HepG2 (cell line): Measurements from ENCODE around the gene SLC16A3. TPM values are rescaled to one million over a fixed set of nuclear protein-coding genes. Genes with fewer than 3 reads are reported as not detected.

ENCODE experiments used
- EEA1 ChIP-seq: sonication (generic); formaldehyde crosslinking; IDR thresholded peaks from 2 replicates; pipeline ENCODE4 v1.5.1; 2020; ENCODE audit warnings: mild to moderate bottlenecking, missing genetic modification reagents, borderline replicate concordance
- IRF2 ChIP-seq: IDR thresholded peaks from 2 replicates; pipeline ENCODE4 v1.6.1; 2018; ENCODE audit warnings: missing genetic modification reagents, missing compliant biosample characterization
- KAT7 ChIP-seq: IDR thresholded peaks from 2 replicates; pipeline ENCODE4 v1.6.1; 2018; ENCODE audit warnings: borderline replicate concordance, missing compliant biosample characterization
- KLF15 ChIP-seq: sonication (generic); formaldehyde crosslinking; IDR thresholded peaks from 2 replicates; pipeline ENCODE4 v1.8.1; 2023; ENCODE audit warnings: borderline replicate concordance, mild to moderate bottlenecking, inconsistent platforms, missing genetic modification reagents, mixed read lengths
- NFE2L1 ChIP-seq: sonication (generic); formaldehyde crosslinking; IDR thresholded peaks from 2 replicates; pipeline ENCODE4 v1.4.0; 2020; ENCODE audit warnings: missing genetic modification reagents, mild to moderate bottlenecking, borderline replicate concordance
- ONECUT2 ChIP-seq: sonication (generic); formaldehyde crosslinking; IDR thresholded peaks from 2 replicates; pipeline ENCODE4 v1.4.0; 2020; ENCODE audit warnings: missing genetic modification reagents
- SP4 ChIP-seq: sonication (generic); formaldehyde crosslinking; IDR thresholded peaks from 2 replicates; pipeline ENCODE4 v1.8.1; 2023; ENCODE audit warnings: mild to moderate bottlenecking, missing genetic modification reagents
- TP53 ChIP-seq: sonication (generic); formaldehyde crosslinking; conservative IDR thresholded peaks from 2 replicates; pipeline ENCODE4 v1.4.0; 2020; ENCODE audit warnings: missing genetic modification reagents
- TRIM24 ChIP-seq: sonication (generic); formaldehyde crosslinking; IDR thresholded peaks from 2 replicates; pipeline ENCODE4 v1.8.0; 2022; ENCODE audit warnings: mild to moderate bottlenecking, missing genetic modification reagents
- ZIK1 ChIP-seq: sonication (generic); formaldehyde crosslinking; IDR thresholded peaks from 2 replicates; pipeline ENCODE4 v1.5.0; 2020; ENCODE audit warnings: mild to moderate bottlenecking, low read depth, missing genetic modification reagents, borderline replicate concordance
- ZNF101 ChIP-seq: sonication (generic); formaldehyde crosslinking; IDR thresholded peaks from 2 replicates; pipeline ENCODE4 v1.4.0; 2020; ENCODE audit warnings: mild to moderate bottlenecking, low read depth, missing genetic modification reagents, borderline replicate concordance
- ZNF30 ChIP-seq: sonication (generic); formaldehyde crosslinking; IDR thresholded peaks from 2 replicates; pipeline ENCODE4 v1.5.0; 2020; ENCODE audit warnings: mild to moderate bottlenecking, missing genetic modification reagents
- polyA plus RNA-seq, 8 experiments: library from polyadenylated mRNA; depleted of rRNA in 3 of 8; stranded (reverse) in 7 of 8; unstranded in 1 of 8; fragments of >200 nt; fragmentation: Illumina TruSeq in 4 of 8; extraction: Trizol in 4 of 8; gene quantifications; 2 replicates each; pipeline versions ENCODE4 v1.2.1 to v1.2.3, GENCODE V29; 2011 to 2016; ENCODE audit warnings: low read depth in 4 of 8, missing spikeins in 1 of 8, mixed read lengths in 1 of 8; ENCODE audit not compliant: insufficient read depth in 1 of 8
- total RNA-seq, 5 experiments: library from RNA; depleted of rRNA; stranded (reverse); fragments of >200 nt; fragmentation: Illumina TruSeq; extraction: Trizol; gene quantifications; 2 replicates each; pipeline ENCODE4 v1.2.3, GENCODE V29; 2016; ENCODE audit warnings: low read depth in 1 of 5
- TF ChIP-seq, protein P1 (sequence below): sonication (generic); formaldehyde crosslinking; IDR thresholded peaks from 2 replicates; pipeline ENCODE4 v1.4.0; 2020; ENCODE audit warnings: mild to moderate bottlenecking, missing genetic modification reagents
- TF ChIP-seq, protein P2 (sequence below): sonication (generic); formaldehyde crosslinking; IDR thresholded peaks from 2 replicates; pipeline ENCODE4 v1.5.1; 2020; ENCODE audit warnings: mild to moderate bottlenecking, missing genetic modification reagents, borderline replicate concordance
- TF ChIP-seq, protein P3 (sequence below): sonication (generic); formaldehyde crosslinking; IDR thresholded peaks from 2 replicates; pipeline ENCODE4 v1.5.0; 2020; ENCODE audit warnings: missing genetic modification reagents
- TF ChIP-seq, protein P4 (sequence below): sonication (generic); formaldehyde crosslinking; IDR thresholded peaks from 2 replicates; pipeline ENCODE4 v1.5.0; 2020; ENCODE audit warnings: mild to moderate bottlenecking, missing genetic modification reagents, borderline replicate concordance

The SLC16A3 gene
- total and polyA plus RNA-seq, 2 of the 13 experiments (the other 11 are each of a cell fraction or from before 2014, with no cell fraction given), result 242 to 349 TPM

DNA sequence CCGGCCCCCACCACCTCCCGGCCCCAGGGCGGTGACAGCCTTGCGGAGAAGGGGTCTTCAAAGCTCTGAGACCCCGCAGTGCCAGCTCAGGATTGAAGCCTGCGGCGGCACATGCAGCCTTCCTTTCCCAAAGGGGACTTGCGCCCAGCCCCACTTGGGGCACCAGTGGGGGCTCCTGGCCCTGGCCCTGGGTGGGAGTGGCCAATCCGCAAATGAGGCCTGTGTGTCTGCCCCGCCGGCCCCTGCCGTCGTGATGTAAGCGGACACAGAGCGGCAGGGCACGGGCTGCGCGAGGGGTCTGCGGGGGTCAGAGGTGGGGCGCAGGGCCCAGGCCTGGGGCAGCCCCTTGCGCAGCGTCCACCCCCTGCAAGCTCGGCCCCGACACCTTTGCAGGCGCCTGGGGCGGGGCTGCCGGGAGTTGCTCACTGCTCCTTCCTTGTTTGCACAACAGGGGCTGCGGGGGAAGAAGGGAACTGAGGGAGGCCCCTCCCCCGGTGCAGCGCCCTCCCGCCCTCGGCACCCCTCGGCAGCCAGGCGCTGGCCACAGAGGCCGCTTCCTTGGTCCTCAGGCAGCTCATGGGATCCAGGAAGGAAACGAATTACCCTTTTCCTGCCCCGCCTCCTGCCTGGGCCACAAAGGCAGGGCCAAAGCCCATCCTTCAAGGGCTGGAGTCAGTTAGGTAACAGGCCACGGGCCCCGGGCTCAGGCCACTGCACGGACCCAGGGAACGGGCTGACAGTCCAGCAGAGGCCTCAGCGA, 2.9 kb downstream of the SLC16A3 start (continued):
- TF ChIP-seq, protein P1, sequence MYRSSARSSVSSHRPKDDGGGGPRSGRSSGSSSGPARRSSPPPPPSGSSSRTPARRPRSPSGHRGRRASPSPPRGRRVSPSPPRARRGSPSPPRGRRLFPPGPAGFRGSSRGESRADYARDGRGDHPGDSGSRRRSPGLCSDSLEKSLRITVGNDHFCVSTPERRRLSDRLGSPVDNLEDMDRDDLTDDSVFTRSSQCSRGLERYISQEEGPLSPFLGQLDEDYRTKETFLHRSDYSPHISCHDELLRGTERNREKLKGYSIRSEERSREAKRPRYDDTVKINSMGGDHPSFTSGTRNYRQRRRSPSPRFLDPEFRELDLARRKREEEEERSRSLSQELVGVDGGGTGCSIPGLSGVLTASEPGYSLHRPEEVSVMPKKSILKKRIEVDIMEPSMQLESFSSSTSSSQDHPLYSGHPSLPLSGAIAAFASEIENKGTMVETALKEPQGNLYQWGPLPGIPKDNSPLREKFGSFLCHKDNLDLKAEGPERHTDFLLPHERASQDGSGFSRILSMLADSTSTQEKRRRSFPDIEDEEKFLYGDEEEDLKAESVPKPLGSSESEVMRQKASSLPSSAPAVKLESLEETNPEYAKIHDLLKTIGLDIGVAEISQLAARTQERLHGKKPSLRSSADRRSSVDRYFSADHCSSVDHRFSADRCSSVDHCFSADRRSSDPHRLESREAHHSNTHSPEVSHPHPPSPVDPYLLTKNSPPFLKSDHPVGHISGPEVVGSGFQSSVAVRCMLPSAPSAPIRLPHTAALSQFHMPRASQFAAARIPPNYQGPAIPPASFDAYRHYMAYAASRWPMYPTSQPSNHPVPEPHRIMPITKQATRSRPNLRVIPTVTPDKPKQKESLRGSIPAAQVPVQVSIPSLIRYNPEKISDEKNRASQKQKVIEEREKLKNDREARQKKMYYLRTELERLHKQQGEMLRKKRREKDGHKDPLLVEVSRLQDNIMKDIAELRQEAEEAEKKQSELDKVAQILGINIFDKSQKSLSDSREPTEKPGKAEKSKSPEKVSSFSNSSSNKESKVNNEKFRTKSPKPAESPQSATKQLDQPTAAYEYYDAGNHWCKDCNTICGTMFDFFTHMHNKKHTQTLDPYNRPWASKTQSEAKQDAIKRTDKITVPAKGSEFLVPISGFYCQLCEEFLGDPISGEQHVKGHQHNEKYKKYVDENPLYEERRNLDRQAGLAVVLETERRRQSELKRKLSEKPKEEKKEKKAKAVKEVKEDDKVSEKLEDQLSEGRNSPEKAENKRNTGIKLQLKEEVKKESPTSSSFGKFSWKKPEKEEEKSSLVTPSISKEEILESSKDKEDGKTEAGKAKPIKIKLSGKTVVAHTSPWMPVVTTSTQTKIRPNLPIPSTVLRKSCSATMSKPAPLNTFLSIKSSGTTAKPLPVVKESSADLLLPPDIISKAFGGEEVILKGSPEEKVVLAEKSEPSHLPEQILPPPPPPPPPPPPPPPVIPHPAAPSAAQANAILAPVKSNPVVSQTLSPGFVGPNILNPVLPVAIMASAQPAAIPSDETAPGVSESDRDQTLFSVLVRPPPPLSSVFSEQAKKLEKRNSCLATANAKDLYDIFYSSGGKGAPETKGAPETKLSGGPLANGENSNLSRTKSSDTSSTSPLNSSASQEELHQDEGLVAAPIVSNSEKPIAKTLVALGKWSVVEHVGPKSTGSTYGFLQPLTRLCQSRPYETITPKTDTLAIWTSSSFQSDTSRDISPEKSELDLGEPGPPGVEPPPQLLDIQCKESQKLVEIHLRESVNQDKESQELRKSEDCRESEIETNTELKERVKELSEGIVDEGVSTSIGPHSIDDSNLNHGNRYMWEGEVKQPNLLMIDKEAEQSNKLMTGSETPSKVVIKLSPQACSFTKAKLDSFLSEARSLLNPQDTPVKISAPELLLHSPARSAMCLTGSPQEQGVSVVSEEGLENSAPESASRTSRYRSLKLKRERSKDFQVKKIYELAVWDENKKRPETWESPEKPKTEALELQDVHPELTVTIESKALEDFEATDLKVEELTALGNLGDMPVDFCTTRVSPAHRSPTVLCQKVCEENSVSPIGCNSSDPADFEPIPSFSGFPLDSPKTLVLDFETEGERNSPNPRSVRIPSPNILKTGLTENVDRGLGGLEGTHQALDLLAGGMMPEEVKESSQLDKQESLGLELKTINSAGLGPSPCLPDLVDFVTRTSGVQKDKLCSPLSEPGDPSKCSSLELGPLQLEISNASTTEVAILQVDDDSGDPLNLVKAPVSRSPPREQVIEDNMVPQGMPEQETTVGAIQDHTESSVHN, result no peak
- TF ChIP-seq IRF2, result peak; percentile 61; the same call in 1 of the 2 replicates
- TF ChIP-seq, protein P2, sequence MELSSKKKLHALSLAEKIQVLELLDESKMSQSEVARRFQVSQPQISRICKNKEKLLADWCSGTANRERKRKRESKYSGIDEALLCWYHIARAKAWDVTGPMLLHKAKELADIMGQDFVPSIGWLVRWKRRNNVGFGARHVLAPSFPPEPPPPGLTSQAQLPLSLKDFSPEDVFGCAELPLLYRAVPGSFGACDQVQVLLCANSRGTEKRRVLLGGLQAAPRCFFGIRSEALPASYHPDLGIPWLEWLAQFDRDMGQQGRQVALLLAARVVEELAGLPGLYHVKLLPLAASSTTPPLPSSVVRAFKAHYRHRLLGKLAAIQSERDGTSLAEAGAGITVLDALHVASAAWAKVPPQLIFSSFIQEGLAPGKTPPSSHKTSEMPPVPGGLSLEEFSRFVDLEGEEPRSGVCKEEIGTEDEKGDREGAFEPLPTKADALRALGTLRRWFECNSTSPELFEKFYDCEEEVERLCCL (CRISPR knock-in tag), result peak; percentile 69
- no peak; the same call in 1 of the 2 replicates for TF ChIP-seq ZNF101 (CRISPR knock-in tag)
- TF ChIP-seq EEA1 (CRISPR knock-in tag), result peak; percentile 76; the same call in 1 of the 2 replicates
- no peak; the same call in 1 of the 2 replicates for TF ChIP-seq ZNF30
- TF ChIP-seq KAT7 (CRISPR knock-in tag), result 0 out of 2 replicates have a peak, but pooled peaks have one; percentile 29
- TF ChIP-seq TP53 (CRISPR knock-in tag), result no peak; the same call in 1 of the 2 replicates
- TF ChIP-seq, protein P3, sequence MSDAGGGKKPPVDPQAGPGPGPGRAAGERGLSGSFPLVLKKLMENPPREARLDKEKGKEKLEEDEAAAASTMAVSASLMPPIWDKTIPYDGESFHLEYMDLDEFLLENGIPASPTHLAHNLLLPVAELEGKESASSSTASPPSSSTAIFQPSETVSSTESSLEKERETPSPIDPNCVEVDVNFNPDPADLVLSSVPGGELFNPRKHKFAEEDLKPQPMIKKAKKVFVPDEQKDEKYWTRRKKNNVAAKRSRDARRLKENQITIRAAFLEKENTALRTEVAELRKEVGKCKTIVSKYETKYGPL, result peak; percentile 65; the same call in 1 of the 2 replicates
- no peak for TF ChIP-seq ONECUT2 (CRISPR knock-in tag)
- 0 out of 2 replicates have a peak, but pooled peaks have one; percentile 43 for TF ChIP-seq NFE2L1 (CRISPR knock-in tag)
- peak; percentile 50 for TF ChIP-seq ZIK1 (CRISPR knock-in tag)
- TF ChIP-seq TRIM24 (CRISPR knock-in tag), result no peak
- no peak; the same call in 1 of the 2 replicates for TF ChIP-seq KLF15 (CRISPR knock-in tag)
- peak; percentile 64 for TF ChIP-seq SP4 (CRISPR knock-in tag)
- TF ChIP-seq, protein P4, sequence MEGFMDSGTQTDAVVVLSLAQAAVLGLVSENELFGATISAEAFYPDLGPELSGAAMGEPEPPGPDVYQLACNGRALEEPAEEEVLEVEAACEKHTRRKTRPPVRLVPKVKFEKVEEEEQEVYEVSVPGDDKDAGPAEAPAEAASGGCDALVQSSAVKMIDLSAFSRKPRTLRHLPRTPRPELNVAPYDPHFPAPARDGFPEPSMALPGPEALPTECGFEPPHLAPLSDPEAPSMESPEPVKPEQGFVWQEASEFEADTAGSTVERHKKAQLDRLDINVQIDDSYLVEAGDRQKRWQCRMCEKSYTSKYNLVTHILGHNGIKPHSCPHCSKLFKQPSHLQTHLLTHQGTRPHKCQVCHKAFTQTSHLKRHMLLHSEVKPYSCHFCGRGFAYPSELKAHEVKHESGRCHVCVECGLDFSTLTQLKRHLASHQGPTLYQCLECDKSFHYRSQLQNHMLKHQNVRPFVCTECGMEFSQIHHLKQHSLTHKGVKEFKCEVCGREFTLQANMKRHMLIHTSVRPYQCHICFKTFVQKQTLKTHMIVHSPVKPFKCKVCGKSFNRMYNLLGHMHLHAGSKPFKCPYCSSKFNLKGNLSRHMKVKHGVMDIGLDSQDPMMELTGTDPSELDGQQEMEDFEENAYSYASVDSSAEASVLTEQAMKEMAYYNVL (CRISPR knock-in tag), result peak; percentile 61; the same call in 1 of the 2 replicates
